T-helper 2 cell treated with Interferon-gamma antibody and Interleukin-4, amounts not matched to agents 5 μg/mL and 100 μg/mL, for 36 hours (primary cell): Measurements from ENCODE around the gene CYP39A1.

Experiments
- DNase-seq: peaks from one replicate; pipeline ENCODE4 v3.0.0; 2021; ENCODE audit warnings: low spot score
- H3K27ac Mint-ChIP-seq: one replicate; pipeline ENCODE4 v1.8.0; 2021; ENCODE audit warnings: mild to moderate bottlenecking, mixed read lengths
- H3K27me3 Mint-ChIP-seq: one replicate; pipeline ENCODE4 v1.8.0; 2021; ENCODE audit warnings: low read depth, mixed read lengths
- H3K36me3 Mint-ChIP-seq: one replicate; pipeline ENCODE4 v1.8.0; 2021; ENCODE audit warnings: low read depth, mixed read lengths
- H3K4me1 Mint-ChIP-seq: one replicate; pipeline ENCODE4 v1.8.0; 2021; ENCODE audit warnings: low read depth, mixed read lengths
- H3K4me3 Mint-ChIP-seq: one replicate; pipeline ENCODE4 v1.8.0; 2022; ENCODE audit warnings: mild to moderate bottlenecking, moderate library complexity, mixed read lengths
- H3K9me3 Mint-ChIP-seq: one replicate; pipeline ENCODE4 v1.8.0; 2021; ENCODE audit warnings: mixed read lengths

Gene CYP39A1

DNA sequence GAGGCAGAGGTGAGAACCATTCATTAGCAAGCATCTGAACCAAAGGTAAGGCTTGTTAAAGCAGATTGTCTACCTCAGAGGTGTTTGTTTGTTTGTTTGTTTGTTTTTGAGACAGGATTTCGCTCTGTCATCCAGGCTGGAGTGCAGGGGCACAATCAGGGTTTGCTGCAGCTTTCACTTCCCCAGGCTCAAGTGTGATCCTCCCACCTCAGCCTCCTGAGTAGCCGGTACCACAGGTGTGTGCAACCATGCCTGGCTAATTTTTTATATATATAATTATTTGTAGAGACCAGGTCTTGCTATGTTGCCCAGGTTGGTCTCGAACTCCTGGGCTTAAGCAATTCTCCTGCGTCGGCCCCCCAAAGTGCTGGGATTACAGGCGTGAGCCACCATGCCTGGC lies 17.2 kb downstream of the CYP39A1 start:
- no peaks in the 10 kb centered on the region for H3K4me1 Mint-ChIP-seq
- no peaks in the 10 kb centered on the region for H3K9me3 Mint-ChIP-seq
- DNase-seq = no peak
- no peak overlapping the region for H3K4me3 Mint-ChIP-seq
- H3K36me3 Mint-ChIP-seq = no peaks in the 10 kb centered on the region
- H3K27ac Mint-ChIP-seq = no peak overlapping the region
- peaks cover 19% of the 10 kb centered on the region for H3K27me3 Mint-ChIP-seq

GRCh38 chr6:46632053-46632452 lies 20.6 kb downstream of the CYP39A1 start:
- no peak overlapping the region for H3K27ac Mint-ChIP-seq
- DNase-seq = no peak
- no peaks in the 10 kb centered on the region for H3K36me3 Mint-ChIP-seq
- H3K27me3 Mint-ChIP-seq = peaks cover 13% of the 10 kb centered on the region
- no peaks in the 10 kb centered on the region for H3K4me1 Mint-ChIP-seq
- H3K9me3 Mint-ChIP-seq = no peaks in the 10 kb centered on the region
- no peak overlapping the region for H3K4me3 Mint-ChIP-seq

- peaks cover 18% of the 10 kb centered on the region for H3K27me3 Mint-ChIP-seq
- no peaks in the 10 kb centered on the region for H3K36me3 Mint-ChIP-seq
- no peaks in the 10 kb centered on the region for H3K9me3 Mint-ChIP-seq
- no peak overlapping the region for H3K4me3 Mint-ChIP-seq
- no peak for DNase-seq
- H3K4me1 Mint-ChIP-seq = peaks cover 4% of the 10 kb centered on the region
- no peak overlapping the region for H3K27ac Mint-ChIP-seq
Measured at GRCh38 chr6:46629691-46630090, 22.9 kb downstream of the CYP39A1 start.

- Mint-ChIP-seq H3K4me3 (no peak overlapping the region), H3K27ac (no peak overlapping the region), H3K9me3 (no peaks in the 10 kb centered on the region), H3K36me3 (no peaks in the 10 kb centered on the region), H3K27me3 (peaks cover 21% of the 10 kb centered on the region), H3K4me1 (peaks cover 4% of the 10 kb centered on the region)
- no peak for DNase-seq
Measured at GRCh38 chr6:46628976-46629375, 23.6 kb downstream of the CYP39A1 start.

- Mint-ChIP-seq H3K4me1 (peaks cover 4% of the 10 kb centered on the region), H3K4me3 (no peak overlapping the region), H3K36me3 (no peaks in the 10 kb centered on the region), H3K27ac (no peak overlapping the region), H3K27me3 (peaks cover 25% of the 10 kb centered on the region), H3K9me3 (no peaks in the 10 kb centered on the region)
- no peak for DNase-seq
Measured at GRCh38 chr6:46628498-46628897, 24.1 kb downstream of the CYP39A1 start.

GRCh38 chr6:46626976-46627375 lies 25.6 kb downstream of the CYP39A1 start:
- no peak overlapping the region for H3K27ac Mint-ChIP-seq
- no peaks in the 10 kb centered on the region for H3K36me3 Mint-ChIP-seq
- no peak for DNase-seq
- no peak overlapping the region for H3K4me3 Mint-ChIP-seq
- peaks cover 27% of the 10 kb centered on the region for H3K27me3 Mint-ChIP-seq
- H3K4me1 Mint-ChIP-seq = peaks cover 4% of the 10 kb centered on the region
- H3K9me3 Mint-ChIP-seq = no peaks in the 10 kb centered on the region

- H3K9me3 Mint-ChIP-seq = no peaks in the 10 kb centered on the region
- DNase-seq = no peak
- peak overlapping the region; percentile 17 for H3K4me3 Mint-ChIP-seq
- peaks cover 26% of the 10 kb centered on the region for H3K27me3 Mint-ChIP-seq
- H3K27ac Mint-ChIP-seq = no peak overlapping the region
- H3K36me3 Mint-ChIP-seq = no peaks in the 10 kb centered on the region
- H3K4me1 Mint-ChIP-seq = peaks cover 4% of the 10 kb centered on the region
Measured at GRCh38 chr6:46626228-46626909, 26.2 kb downstream of the CYP39A1 start.

DNA sequence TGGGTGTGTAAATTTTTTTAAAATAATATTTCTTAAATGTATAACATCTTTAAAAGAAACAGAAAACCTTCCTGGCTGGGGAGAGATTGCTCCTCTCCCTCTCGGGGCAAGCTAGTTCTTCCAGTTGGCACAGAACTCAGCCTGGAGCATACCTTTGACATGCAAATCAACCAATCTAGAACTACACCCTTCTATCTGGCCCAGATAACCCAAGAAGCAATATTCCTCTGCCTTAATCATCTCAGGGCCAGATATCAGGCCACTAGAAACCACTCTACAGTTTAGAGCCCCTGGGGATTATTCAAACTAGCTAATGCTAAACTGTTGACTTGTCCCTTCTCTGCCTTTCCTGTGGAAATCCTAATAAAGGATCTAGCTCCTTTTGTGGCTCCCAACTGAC lies 33.9 kb downstream of the CYP39A1 start:
- Mint-ChIP-seq H3K27ac (no peak overlapping the region), H3K36me3 (no peaks in the 10 kb centered on the region), H3K27me3 (peaks cover 22% of the 10 kb centered on the region), H3K4me3 (no peak overlapping the region), H3K9me3 (no peaks in the 10 kb centered on the region), H3K4me1 (no peaks in the 10 kb centered on the region)
- no peak for DNase-seq

GRCh38 chr6:46612645-46613044 lies 40.0 kb downstream of the CYP39A1 start:
- Mint-ChIP-seq H3K27ac (no peak overlapping the region), H3K4me1 (no peaks in the 10 kb centered on the region), H3K27me3 (peaks cover 6% of the 10 kb centered on the region), H3K4me3 (no peak overlapping the region), H3K9me3 (no peaks in the 10 kb centered on the region), H3K36me3 (no peaks in the 10 kb centered on the region)
- no peak for DNase-seq

GRCh38 chr6:46610862-46611553 lies 41.6 kb downstream of the CYP39A1 start:
- Mint-ChIP-seq H3K9me3 (no peaks in the 10 kb centered on the region), H3K4me3 (no peak overlapping the region), H3K4me1 (no peaks in the 10 kb centered on the region), H3K27ac (no peak overlapping the region), H3K36me3 (no peaks in the 10 kb centered on the region), H3K27me3 (peaks cover 11% of the 10 kb centered on the region)
- no peak for DNase-seq

GRCh38 chr6:46606338-46606737 lies 46.3 kb downstream of the CYP39A1 start:
- H3K27me3 Mint-ChIP-seq = peaks cover 7% of the 10 kb centered on the region
- no peaks in the 10 kb centered on the region for H3K9me3 Mint-ChIP-seq
- H3K4me1 Mint-ChIP-seq = peaks cover 2% of the 10 kb centered on the region
- no peaks in the 10 kb centered on the region for H3K36me3 Mint-ChIP-seq
- no peak overlapping the region for H3K4me3 Mint-ChIP-seq
- no peak overlapping the region for H3K27ac Mint-ChIP-seq
- DNase-seq = no peak

DNA sequence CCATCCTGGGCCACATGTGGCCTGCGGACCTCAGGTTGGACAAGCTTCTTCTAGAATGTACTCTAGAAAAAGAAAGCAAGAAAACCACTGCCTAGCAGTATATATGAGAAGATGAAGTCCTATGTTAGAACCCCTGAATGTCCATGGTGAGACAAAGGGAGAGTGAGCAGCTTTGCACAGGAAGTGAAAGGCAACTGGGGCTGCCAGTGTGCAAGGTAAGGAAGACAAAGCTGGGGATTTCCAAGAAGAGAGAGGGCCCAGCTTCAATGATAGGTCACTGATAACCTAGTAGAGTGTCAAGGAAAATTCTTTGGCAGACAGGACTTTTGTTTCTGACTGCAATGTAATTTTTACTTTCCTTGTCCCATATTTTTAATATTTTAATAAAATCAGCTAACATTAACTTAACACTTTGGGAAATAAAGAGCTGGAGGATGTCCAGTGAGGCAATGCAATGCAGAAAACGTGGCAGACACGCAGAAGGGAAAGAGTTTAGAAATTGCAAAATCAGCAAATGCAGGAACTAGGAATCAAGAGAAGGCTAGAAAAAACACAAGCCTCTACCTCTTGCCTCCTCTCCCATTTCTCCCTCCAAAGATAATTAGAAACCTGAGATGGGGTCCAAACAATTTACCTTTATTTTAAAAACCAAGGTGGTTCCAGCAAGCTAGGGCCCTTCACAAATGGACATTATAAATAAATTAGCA lies 47.4 kb downstream of the CYP39A1 start:
- no peak overlapping the region for H3K4me3 Mint-ChIP-seq
- H3K4me1 Mint-ChIP-seq = peaks cover 2% of the 10 kb centered on the region
- H3K36me3 Mint-ChIP-seq = no peaks in the 10 kb centered on the region
- no peaks in the 10 kb centered on the region for H3K9me3 Mint-ChIP-seq
- H3K27ac Mint-ChIP-seq = no peak overlapping the region
- H3K27me3 Mint-ChIP-seq = peaks cover 7% of the 10 kb centered on the region
- DNase-seq = no peak

GRCh38 chr6:46598215-46598614 lies 54.4 kb downstream of the CYP39A1 start:
- Mint-ChIP-seq H3K4me1 (no peaks in the 10 kb centered on the region), H3K27me3 (no peaks in the 10 kb centered on the region)

DNA sequence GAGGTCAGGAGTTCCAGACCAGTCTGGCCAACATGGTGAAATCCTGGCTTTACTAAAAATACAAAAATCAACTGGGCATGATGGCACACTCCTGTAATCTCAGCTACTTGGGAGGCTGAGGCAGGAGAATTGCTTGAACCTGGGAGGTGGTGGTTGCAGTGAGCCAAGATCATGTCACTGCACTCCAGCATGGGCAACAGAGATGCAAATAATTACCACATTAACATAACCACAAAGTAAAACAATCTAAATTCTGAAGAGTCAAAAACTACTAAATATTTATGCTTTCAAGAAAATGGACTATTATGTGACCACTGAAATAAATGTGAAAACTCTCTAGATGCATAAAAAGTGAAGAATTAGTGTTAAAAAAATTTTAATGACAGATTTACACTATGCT lies 59.9 kb downstream of the CYP39A1 start:
- Mint-ChIP-seq H3K9me3 (no peaks in the 10 kb centered on the region), H3K27ac (no peak overlapping the region), H3K4me1 (no peaks in the 10 kb centered on the region), H3K36me3 (no peaks in the 10 kb centered on the region), H3K27me3 (peaks cover 2% of the 10 kb centered on the region), H3K4me3 (no peak overlapping the region)
- no peak for DNase-seq

More at GRCh38 chr6:46598215-46598614, 54.4 kb downstream of the CYP39A1 start:
- no peaks in the 10 kb centered on the region for H3K9me3 Mint-ChIP-seq
- H3K4me3 Mint-ChIP-seq = no peak overlapping the region
- no peak for DNase-seq
- H3K36me3 Mint-ChIP-seq = no peaks in the 10 kb centered on the region
- no peak overlapping the region for H3K27ac Mint-ChIP-seq
